HepG2 (cell line): Measurements from ENCODE around the gene CRIM1. TPM values are rescaled to one million over a fixed set of nuclear protein-coding genes. Genes with fewer than 3 reads are reported as not detected.
A peak's percentile ranks its signal among the peaks of the same experiment; 100 is the strongest.

Source experiments
- CEBPG ChIP-seq: IDR thresholded peaks from 2 replicates; pipeline ENCODE4 v1.6.1; 2016
- DNMT3B ChIP-seq: conservative IDR thresholded peaks from 2 replicates; pipeline ENCODE4 v1.6.1; 2016; ENCODE audit warnings: missing biosample characterization, control low read depth
- EP300 ChIP-seq, 3 experiments: sonication (generic) in 1 of 3; formaldehyde crosslinking in 1 of 3; IDR thresholded peaks; 2 replicates each; pipeline versions ENCODE4 v1.5.1 to v1.6.1; 2011 to 2020; ENCODE audit warnings: low read depth in 2 of 3, low read length in 2 of 3, borderline replicate concordance in 1 of 3, improper control_type of control experiment in 1 of 3, mild to moderate bottlenecking in 1 of 3, missing genetic modification reagents in 1 of 3, moderate library complexity in 1 of 3
- FOSL2 ChIP-seq: sonication (generic); formaldehyde crosslinking; IDR thresholded peaks from 2 replicates; pipeline ENCODE4 v1.4.0; 2020; ENCODE audit warnings: missing genetic modification reagents
- MZF1 ChIP-seq: sonication (generic); formaldehyde crosslinking; IDR thresholded peaks from 2 replicates; pipeline ENCODE4 v1.8.1; 2023; ENCODE audit warnings: mild to moderate bottlenecking, missing genetic modification reagents, borderline replicate concordance
- RAD21 ChIP-seq: fragments of 450-650 bp; formaldehyde crosslinking; IDR thresholded peaks from 2 replicates; pipeline ENCODE4 v1.5.0; 2020; ENCODE audit warnings: mild to moderate bottlenecking
- REPIN1 ChIP-seq: sonication (generic); formaldehyde crosslinking; IDR thresholded peaks from 2 replicates; pipeline ENCODE4 v1.8.0; 2022; ENCODE audit warnings: missing genetic modification reagents, low read depth, mild to moderate bottlenecking, borderline replicate concordance
- RXRA ChIP-seq: sonication (generic); formaldehyde crosslinking; IDR thresholded peaks from 2 replicates; pipeline ENCODE4 v1.5.1; 2020; ENCODE audit warnings: missing genetic modification reagents
- RXRB ChIP-seq: IDR thresholded peaks from 2 replicates; pipeline ENCODE4 v1.6.1; 2016; ENCODE audit warnings: borderline replicate concordance, missing genetic modification reagents, missing compliant biosample characterization
- SALL1 ChIP-seq: sonication (generic); formaldehyde crosslinking; IDR thresholded peaks from 2 replicates; pipeline ENCODE4 v1.8.0; 2022; ENCODE audit warnings: mild to moderate bottlenecking, missing genetic modification reagents
- SALL2 ChIP-seq: sonication (generic); formaldehyde crosslinking; IDR thresholded peaks from 2 replicates; pipeline ENCODE4 v1.8.1; 2023; ENCODE audit warnings: mild to moderate bottlenecking, missing genetic modification reagents, inconsistent platforms
- ZNF251 ChIP-seq: sonication (generic); formaldehyde crosslinking; IDR thresholded peaks from 2 replicates; pipeline ENCODE4 v1.9.0; 2021; ENCODE audit warnings: mild to moderate bottlenecking, missing genetic modification reagents
- polyA plus RNA-seq, 8 experiments: library from polyadenylated mRNA; depleted of rRNA in 3 of 8; stranded (reverse) in 7 of 8; unstranded in 1 of 8; fragments of >200 nt; fragmentation: Illumina TruSeq in 4 of 8; extraction: Trizol in 4 of 8; gene quantifications; 2 replicates each; pipeline versions ENCODE4 v1.2.1 to v1.2.3, GENCODE V29; 2011 to 2016; ENCODE audit warnings: low read depth in 4 of 8, missing spikeins in 1 of 8, mixed read lengths in 1 of 8; ENCODE audit not compliant: insufficient read depth in 1 of 8
- total RNA-seq, 5 experiments: library from RNA; depleted of rRNA; stranded (reverse); fragments of >200 nt; fragmentation: Illumina TruSeq; extraction: Trizol; gene quantifications; 2 replicates each; pipeline ENCODE4 v1.2.3, GENCODE V29; 2016; ENCODE audit warnings: low read depth in 1 of 5
- TF ChIP-seq, protein P1 (sequence below): IDR thresholded peaks from 2 replicates; pipeline ENCODE4 v1.6.1; 2016; ENCODE audit warnings: missing compliant biosample characterization, missing genetic modification reagents, borderline replicate concordance
- TF ChIP-seq, protein P2 (sequence below): sonication (generic); formaldehyde crosslinking; IDR thresholded peaks from 2 replicates; pipeline ENCODE4 v1.8.0; 2022; ENCODE audit warnings: missing genetic modification reagents, mild to moderate bottlenecking, moderate library complexity, borderline replicate concordance
- TF ChIP-seq, protein P3 (sequence below): conservative IDR thresholded peaks from 2 replicates; pipeline ENCODE4 v1.6.1; 2018; ENCODE audit warnings: missing genetic modification reagents
- TF ChIP-seq, protein P4 (sequence below): sonication (generic); formaldehyde crosslinking; IDR thresholded peaks from 2 replicates; pipeline ENCODE4 v1.4.0; 2020; ENCODE audit warnings: mild to moderate bottlenecking, missing genetic modification reagents
- TF ChIP-seq, protein P5 (sequence below): sonication (generic); formaldehyde crosslinking; IDR thresholded peaks from 2 replicates; pipeline ENCODE4 v1.8.1; 2023; ENCODE audit warnings: mild to moderate bottlenecking, moderate library complexity, missing genetic modification reagents
- TF ChIP-seq, protein P6 (sequence below): sonication (generic); formaldehyde crosslinking; IDR thresholded peaks from 2 replicates; pipeline ENCODE4 v1.4.0; 2020; ENCODE audit warnings: missing genetic modification reagents
- TF ChIP-seq, protein P7 (sequence below): sonication (generic); formaldehyde crosslinking; IDR thresholded peaks from 2 replicates; pipeline ENCODE4 v1.4.0; 2020; ENCODE audit warnings: missing genetic modification reagents

Gene CRIM1
- total and polyA plus RNA-seq, 2 of the 13 experiments (the other 11 are each of a cell fraction or from before 2014, with no cell fraction given), result 39.1 to 69.9 TPM

DNA sequence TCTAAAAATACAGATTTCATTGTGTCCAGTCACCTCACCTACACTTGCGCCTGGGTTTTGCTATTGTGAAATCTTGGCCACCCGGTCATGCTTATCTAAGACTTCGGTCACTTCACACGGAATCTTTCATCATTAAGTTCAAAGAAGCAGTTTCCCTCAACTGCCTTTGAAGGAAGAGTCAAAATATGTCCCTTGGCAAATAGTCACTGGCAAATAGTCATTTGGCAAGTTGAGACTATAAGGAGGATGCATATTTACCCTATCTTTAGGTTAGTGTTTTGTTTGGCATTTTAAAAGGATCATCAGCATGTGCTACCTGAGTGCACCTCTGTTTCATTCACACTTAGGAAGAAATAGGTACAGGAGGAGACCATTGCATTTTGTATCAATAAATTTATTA, 146.5 kb downstream of the CRIM1 start (continued):
- TF ChIP-seq, protein P1, sequence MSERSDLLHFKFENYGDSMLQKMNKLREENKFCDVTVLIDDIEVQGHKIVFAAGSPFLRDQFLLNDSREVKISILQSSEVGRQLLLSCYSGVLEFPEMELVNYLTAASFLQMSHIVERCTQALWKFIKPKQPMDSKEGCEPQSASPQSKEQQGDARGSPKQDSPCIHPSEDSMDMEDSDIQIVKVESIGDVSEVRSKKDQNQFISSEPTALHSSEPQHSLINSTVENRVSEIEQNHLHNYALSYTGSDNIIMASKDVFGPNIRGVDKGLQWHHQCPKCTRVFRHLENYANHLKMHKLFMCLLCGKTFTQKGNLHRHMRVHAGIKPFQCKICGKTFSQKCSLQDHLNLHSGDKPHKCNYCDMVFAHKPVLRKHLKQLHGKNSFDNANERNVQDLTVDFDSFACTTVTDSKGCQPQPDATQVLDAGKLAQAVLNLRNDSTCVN (CRISPR knock-in tag), result no peak
- peak; percentile 89 to 100; a peak in 3 of 4 replicates for TF ChIP-seq EP300 (IDR thresholded peaks at IDR 0.05; ENCODE audit: low read depth in 2 of 2, low read length in 2 of 2)
- peak; percentile 99 for TF ChIP-seq EP300 (CRISPR knock-in tag; IDR thresholded peaks at IDR 0.05; ENCODE audit: borderline replicate concordance)
- peak; percentile 75; the same call in 1 of the 2 replicates for TF ChIP-seq DNMT3B (CRISPR knock-in tag)
- TF ChIP-seq, protein P2, sequence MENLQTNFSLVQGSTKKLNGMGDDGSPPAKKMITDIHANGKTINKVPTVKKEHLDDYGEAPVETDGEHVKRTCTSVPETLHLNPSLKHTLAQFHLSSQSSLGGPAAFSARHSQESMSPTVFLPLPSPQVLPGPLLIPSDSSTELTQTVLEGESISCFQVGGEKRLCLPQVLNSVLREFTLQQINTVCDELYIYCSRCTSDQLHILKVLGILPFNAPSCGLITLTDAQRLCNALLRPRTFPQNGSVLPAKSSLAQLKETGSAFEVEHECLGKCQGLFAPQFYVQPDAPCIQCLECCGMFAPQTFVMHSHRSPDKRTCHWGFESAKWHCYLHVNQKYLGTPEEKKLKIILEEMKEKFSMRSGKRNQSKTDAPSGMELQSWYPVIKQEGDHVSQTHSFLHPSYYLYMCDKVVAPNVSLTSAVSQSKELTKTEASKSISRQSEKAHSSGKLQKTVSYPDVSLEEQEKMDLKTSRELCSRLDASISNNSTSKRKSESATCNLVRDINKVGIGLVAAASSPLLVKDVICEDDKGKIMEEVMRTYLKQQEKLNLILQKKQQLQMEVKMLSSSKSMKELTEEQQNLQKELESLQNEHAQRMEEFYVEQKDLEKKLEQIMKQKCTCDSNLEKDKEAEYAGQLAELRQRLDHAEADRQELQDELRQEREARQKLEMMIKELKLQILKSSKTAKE, result peak; percentile 83
- TF ChIP-seq, protein P3, sequence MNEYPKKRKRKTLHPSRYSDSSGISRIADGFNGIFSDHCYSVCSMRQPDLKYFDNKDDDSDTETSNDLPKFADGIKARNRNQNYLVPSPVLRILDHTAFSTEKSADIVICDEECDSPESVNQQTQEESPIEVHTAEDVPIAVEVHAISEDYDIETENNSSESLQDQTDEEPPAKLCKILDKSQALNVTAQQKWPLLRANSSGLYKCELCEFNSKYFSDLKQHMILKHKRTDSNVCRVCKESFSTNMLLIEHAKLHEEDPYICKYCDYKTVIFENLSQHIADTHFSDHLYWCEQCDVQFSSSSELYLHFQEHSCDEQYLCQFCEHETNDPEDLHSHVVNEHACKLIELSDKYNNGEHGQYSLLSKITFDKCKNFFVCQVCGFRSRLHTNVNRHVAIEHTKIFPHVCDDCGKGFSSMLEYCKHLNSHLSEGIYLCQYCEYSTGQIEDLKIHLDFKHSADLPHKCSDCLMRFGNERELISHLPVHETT (CRISPR knock-in tag), result no peak; the same call in 1 of the 2 replicates
- TF ChIP-seq, protein P4, sequence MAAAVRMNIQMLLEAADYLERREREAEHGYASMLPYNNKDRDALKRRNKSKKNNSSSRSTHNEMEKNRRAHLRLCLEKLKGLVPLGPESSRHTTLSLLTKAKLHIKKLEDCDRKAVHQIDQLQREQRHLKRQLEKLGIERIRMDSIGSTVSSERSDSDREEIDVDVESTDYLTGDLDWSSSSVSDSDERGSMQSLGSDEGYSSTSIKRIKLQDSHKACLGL (CRISPR knock-in tag), result no peak
- TF ChIP-seq ZNF251 (CRISPR knock-in tag), result no peak
- peak; percentile 97 for TF ChIP-seq RXRB (CRISPR knock-in tag)
- TF ChIP-seq FOSL2 (CRISPR knock-in tag), result peak; percentile 95
- TF ChIP-seq RXRA (CRISPR knock-in tag), result peak; percentile 95; the same call in 1 of the 2 replicates
- peak; percentile 89; the same call in 1 of the 2 replicates for TF ChIP-seq SALL1 (CRISPR knock-in tag)
- TF ChIP-seq RAD21 (CRISPR knock-in tag), result no peak
- TF ChIP-seq SALL2 (CRISPR knock-in tag), result 0 out of 2 replicates have a peak, but pooled peaks have one; percentile 27
- TF ChIP-seq, protein P5, sequence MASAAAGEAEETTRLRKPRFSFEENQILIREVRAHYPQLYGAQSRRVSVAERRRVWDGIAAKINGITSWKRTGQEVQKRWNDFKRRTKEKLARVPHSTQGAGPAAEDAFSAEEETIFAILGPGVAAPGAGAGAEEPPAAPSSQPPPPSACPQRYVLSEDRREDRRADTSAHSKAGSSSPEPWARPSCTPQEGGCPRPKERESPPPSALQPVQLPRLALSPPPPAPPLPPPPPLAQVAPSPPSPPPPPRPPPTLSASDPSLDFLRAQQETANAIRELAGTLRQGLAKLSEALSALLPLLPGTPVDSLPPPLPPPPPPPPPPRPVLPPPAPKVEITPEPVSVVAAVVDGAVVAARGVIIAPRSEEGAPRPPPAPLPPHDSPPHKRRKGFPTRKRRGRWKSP (CRISPR knock-in tag), result peak; percentile 65; the same call in 1 of the 2 replicates
- peak; percentile 46; the same call in 1 of the 2 replicates for TF ChIP-seq REPIN1 (CRISPR knock-in tag)
- TF ChIP-seq, protein P6, sequence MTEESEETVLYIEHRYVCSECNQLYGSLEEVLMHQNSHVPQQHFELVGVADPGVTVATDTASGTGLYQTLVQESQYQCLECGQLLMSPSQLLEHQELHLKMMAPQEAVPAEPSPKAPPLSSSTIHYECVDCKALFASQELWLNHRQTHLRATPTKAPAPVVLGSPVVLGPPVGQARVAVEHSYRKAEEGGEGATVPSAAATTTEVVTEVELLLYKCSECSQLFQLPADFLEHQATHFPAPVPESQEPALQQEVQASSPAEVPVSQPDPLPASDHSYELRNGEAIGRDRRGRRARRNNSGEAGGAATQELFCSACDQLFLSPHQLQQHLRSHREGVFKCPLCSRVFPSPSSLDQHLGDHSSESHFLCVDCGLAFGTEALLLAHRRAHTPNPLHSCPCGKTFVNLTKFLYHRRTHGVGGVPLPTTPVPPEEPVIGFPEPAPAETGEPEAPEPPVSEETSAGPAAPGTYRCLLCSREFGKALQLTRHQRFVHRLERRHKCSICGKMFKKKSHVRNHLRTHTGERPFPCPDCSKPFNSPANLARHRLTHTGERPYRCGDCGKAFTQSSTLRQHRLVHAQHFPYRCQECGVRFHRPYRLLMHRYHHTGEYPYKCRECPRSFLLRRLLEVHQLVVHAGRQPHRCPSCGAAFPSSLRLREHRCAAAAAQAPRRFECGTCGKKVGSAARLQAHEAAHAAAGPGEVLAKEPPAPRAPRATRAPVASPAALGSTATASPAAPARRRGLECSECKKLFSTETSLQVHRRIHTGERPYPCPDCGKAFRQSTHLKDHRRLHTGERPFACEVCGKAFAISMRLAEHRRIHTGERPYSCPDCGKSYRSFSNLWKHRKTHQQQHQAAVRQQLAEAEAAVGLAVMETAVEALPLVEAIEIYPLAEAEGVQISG (CRISPR knock-in tag), result peak; percentile 53; the same call in 1 of the 2 replicates
- TF ChIP-seq, protein P7, sequence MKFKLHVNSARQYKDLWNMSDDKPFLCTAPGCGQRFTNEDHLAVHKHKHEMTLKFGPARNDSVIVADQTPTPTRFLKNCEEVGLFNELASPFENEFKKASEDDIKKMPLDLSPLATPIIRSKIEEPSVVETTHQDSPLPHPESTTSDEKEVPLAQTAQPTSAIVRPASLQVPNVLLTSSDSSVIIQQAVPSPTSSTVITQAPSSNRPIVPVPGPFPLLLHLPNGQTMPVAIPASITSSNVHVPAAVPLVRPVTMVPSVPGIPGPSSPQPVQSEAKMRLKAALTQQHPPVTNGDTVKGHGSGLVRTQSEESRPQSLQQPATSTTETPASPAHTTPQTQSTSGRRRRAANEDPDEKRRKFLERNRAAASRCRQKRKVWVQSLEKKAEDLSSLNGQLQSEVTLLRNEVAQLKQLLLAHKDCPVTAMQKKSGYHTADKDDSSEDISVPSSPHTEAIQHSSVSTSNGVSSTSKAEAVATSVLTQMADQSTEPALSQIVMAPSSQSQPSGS (CRISPR knock-in tag), result peak; percentile 94
- TF ChIP-seq CEBPG, result peak; percentile 98
- TF ChIP-seq MZF1 (CRISPR knock-in tag), result no peak
